ENCODE results near the gene ERCC4.

Gene ERCC4

DNA sequence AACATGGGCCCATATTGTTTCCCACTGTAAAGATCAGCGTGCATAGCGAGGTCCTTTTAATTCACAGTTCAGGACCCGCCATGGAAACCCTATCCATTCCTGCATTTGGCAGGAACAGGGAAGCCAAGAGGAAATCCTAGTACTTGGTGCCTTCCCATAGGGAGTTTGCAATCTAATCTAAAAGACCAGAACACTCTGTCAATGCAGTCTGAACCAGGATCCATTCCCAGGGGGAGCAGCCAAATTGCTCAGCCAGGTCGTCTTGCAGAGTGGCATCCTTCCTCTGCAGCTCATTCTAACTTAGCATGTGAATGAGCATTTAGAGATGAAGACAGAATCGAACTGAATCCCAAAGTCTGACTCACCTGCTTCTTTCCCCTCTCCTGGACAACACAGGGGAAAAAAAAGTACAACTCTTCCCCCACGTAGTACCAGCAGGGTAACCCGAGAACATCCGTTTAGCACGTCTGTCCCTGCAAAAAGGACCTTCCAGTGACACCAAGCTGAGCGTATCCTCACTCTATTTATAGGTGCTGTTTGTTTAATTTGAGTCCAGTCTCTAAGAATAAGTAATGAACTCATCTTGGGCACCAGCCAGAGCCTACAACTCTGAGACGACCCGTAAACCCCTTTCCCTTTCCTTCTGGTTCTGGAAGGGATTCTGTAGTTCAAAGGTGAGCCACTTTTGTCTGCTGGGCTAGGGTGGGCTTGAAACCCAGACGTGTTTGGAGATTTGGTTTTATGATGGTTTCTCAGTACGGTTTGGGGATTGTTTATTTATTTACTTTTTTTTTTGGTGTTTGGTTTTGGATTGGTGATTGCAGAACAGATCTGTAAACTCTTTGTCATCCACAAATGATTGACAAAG lies 74.5 kb downstream of the ERCC4 start:
- DNase-seq (ENCODE audit: low spot score) = no peak

DNA sequence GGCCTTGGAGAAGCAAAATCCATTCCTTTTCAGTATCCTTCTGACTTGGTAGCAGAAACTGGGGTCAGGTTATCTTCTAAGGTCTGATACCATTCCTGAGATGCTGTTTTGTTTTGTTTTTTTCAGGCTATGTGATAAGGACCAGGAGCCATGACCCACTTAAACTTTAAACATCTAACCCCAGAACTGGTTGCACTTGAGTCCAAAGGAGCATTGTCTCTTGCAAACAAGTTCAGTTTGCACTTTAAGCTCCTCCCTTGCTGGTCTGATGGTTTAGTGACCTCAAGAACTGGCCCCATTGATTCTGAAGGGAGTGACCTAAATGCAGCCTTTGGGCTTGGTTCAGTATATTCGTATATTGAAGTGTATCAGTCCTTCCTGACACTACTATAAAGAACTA lies 75.2 kb downstream of the ERCC4 start:
- DNase-seq (ENCODE audit: low spot score) = no peak

DNA sequence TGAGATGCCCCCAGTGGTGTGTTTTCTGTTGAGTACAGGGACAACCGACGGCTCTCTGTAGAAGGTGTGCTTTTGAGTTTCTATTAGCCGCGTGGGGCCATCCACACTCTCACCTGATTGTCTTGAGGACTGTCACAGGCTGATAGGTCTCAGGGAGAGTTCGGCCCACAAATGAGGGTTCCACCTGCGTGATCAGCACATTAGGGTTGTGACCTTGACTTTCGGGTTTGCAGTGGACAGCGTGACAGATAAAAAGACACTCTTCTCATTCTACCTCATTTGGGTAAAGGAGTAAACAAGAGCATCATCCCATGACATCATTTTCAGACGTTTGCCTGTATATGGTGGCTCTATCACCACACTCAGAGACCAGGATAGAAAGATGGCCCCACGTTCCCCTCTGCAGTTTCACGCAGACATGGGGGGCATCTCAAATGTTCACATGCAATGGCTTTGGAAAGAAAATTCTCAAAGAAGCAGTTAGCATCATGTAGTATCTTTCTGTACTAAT lies 76.9 kb downstream of the ERCC4 start:
- no peak for DNase-seq (ENCODE audit: low spot score)

DNA sequence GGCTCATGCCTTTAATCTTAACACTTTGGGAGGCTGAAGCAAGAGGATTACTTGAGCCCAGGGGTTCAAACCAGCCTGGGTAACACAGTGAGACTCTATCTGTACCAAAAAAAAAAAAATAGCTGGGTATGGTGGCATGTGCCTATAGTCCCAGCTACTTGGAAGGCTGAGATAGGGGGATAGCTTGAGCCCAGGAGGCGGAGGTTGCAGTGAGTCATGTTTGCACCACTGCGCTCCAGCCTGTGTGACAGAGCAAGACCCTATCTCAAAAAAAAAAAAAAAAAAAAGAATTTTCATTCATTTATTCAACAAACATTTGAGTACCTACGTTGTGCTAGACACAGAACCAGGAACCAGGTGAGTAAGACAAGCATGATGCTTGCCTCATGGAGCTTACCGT lies 77.6 kb downstream of the ERCC4 start:
- no peak for DNase-seq (ENCODE audit: low spot score)

DNA sequence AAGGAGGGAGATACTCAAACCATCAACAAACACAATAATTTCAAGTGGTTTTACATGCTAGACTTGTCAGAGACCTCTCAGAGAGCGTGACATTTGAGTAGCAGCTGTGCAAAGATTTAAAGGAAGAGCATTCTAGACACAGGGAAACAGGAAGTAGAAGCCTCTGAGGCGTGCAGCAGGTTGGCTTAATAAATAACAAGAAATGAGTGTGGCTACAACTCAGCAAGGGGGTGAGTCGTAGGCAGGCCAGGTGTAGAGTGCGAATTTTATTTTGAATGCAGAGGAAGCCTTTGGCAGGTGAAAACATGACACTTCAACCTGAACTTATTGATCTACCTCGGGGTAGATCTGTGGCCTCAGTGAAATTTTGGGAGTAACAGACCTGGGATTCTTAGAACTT lies 78.0 kb downstream of the ERCC4 start:
- DNase-seq (ENCODE audit: low spot score) = no peak

DNA sequence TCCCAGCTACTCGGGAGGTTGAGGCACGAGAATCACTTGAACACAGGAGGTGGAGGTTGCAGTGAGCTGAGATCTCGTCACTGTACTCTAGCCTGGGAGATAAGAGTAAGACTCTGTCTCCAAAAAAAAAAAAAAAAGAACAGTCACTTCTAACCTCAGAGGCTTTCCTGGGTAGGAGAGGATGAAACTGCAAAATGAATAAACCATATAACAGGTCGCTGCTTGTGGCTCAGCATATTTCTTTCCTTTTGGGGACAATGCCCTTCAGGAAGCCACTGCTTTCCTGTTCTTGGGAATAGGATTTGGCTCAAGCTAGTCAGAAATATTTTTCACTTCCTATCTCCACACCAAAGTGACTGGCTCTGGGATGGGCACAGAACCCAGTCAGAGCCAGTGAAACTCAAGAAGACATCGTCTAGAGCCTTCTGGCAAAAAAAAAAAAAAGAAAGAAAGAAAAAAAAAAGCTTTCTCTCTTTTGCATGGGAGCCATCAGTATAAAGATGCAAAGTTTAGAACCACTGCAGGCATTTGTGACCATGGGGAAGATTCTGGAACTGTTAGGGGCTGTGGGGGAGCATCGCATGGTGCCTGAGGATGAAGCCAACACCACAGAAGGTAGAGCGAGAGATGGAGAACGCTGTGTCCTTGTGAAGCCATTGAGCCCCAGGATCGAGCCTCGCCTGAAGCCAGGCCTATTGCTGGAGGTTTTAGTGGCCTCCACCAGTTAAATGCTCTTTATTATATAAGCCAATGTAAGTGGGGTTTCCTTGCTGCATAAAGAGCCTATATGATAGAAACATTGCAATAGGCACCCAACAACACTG lies 79.3 kb downstream of the ERCC4 start:
- DNase-seq (ENCODE audit: low spot score) = no peak

DNA sequence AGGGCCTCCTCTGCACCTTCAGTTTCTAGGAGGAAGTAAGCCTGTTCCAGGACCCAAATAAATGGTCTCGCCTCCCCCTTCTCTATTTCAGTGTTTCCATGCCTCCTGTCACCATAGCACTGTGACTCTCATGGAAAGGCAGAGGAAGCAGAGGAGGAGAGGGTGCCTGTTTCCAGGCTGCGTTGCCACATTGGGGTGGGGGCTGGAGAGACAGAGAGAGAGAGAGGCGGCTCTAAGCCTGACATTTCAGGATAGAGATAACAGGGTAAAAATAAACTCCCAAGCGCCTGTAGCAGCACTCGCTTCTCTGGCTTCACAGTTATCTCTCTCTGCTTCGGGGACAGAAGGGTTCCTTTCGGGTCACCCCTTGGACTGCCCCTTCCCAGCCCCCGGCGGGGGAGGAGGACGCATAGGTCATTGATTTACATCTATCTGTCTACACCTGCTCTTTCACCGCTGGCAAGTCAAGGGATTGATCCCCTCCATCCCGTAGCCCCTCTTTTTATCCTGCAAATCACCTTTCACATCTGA lies 80.0 kb downstream of the ERCC4 start:
- DNase-seq (ENCODE audit: low spot score) = no peak

DNA sequence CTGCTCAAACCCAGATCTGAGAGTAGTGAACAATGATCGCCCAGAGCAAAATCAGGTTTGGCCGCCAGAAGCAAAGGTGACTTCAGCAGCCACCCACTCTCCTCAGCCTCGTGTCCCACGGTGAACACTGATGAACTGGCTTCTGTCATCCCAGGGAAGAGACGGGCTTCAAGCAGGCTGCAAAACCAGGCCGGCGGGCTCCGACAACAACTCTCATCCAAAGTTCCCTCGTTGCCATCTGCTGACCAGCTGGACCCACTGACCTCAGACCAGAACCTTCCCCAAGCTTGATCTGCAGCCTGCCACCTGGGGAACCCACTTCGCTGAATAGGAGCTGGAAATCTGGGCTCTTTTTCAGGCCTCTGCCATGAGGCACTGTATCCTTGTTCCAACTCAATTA lies 81.6 kb downstream of the ERCC4 start:
- DNase-seq (ENCODE audit: low spot score) = no peak
